ENCODE results near the gene DENND5B. TPM values are rescaled to one million over a fixed set of nuclear protein-coding genes. Genes with fewer than 3 reads are reported as not detected.

The DENND5B gene
- total RNA-seq, 1 experiment from 2014 or later, result 22.2 TPM

DNA sequence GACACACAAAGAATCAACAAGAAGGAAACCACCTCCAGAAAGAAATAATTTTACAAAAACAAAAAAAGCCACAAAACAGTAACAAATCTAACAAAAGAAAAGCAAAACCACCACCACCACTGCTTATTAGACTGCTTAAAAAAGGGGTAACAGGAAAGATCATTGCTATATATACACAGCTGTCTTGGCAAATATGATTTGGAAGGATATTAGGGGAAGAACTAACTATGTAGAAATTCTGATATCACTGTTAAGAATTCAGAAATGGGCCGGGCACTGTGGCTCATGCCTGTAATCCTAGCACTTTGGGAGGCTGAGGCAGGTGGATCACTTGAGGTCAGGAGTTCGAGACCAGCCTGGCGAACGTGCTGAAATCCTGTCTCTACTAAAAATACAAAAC is 92.5 kb downstream of the DENND5B start:
- no peaks in the 10 kb centered on the region for H3K9me3 ChIP-seq (replicated peaks)
- H3K4me3 ChIP-seq, result no peak overlapping the region

DNA sequence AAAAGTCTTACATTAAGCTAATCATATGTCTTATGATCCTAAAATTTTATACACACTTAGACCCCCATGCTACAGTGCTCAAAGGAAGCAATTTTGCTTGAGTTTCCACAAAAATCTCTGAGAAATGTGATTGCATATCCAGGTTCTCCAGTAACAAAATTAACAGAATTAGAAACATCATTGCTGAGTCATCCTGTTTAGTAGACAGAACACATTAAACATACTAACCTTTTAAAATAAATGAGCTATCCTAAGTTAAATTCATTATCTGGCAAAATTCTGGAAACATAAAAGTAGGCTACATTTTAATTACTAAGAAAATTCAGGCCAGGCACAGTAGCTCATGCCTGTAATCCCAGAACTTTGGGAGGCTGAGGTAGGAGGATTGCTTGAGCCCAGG is 94.7 kb downstream of the DENND5B start:
- Histone ChIP-seq H3K27ac (peak overlapping the region; percentile 6; the same call in 1 of the 2 replicates), H3K27me3 (replicated peaks) (no peaks in the 10 kb centered on the region), H3K36me3 (peaks cover 7% of the 10 kb centered on the region; the same call in 1 of the 2 replicates), H3K9me3 (replicated peaks) (no peaks in the 10 kb centered on the region), H3K4me3 (no peak overlapping the region), H3K4me1 (replicated peaks) (peaks cover 42% of the 10 kb centered on the region)
- peak in 1 of 2 experiments; percentile 19 for DNase-seq (ENCODE audit: low read depth in 1 of 2, low spot score in 2 of 2)

More for the DNA sequence above, 92.5 kb downstream of the DENND5B start:
- Histone ChIP-seq H3K27ac (no peak overlapping the region), H3K36me3 (peaks cover 7% of the 10 kb centered on the region; the same call in 1 of the 2 replicates), H3K27me3 (replicated peaks) (no peaks in the 10 kb centered on the region), H3K4me1 (replicated peaks) (peaks cover 20% of the 10 kb centered on the region)
- DNase-seq (ENCODE audit: low read depth in 1 of 2, low spot score in 2 of 2), result peak in 1 of 2 experiments; percentile 24

DNA sequence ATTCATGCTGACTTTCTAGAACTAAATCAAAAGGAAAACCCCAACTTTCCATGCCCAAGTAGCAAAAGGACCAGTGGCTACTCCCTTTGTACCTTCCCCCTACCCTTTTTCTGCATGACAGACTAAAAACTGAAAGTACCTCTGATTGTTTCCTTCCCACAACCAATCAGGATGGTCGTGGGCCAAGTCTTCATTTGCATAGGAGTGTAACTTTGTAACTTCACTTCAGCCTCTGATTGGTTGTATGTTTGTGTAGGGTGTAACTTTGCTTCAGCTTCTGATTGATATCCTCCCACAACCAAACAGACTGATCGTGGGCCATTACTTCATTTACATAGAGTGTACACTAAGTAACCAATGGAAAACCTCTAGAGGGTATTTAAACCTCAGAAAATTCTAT is 96.5 kb downstream of the DENND5B start:
- H3K27ac ChIP-seq, result no peak overlapping the region
- H3K9me3 ChIP-seq (replicated peaks), result no peaks in the 10 kb centered on the region
- no peak for DNase-seq (ENCODE audit: low read depth in 1 of 2, low spot score in 2 of 2)
- H3K4me3 ChIP-seq, result no peak overlapping the region
- peaks cover 11% of the 10 kb centered on the region for H3K36me3 ChIP-seq
- H3K4me1 ChIP-seq (replicated peaks), result peaks cover 44% of the 10 kb centered on the region
- no peaks in the 10 kb centered on the region for H3K27me3 ChIP-seq (replicated peaks)

DNA sequence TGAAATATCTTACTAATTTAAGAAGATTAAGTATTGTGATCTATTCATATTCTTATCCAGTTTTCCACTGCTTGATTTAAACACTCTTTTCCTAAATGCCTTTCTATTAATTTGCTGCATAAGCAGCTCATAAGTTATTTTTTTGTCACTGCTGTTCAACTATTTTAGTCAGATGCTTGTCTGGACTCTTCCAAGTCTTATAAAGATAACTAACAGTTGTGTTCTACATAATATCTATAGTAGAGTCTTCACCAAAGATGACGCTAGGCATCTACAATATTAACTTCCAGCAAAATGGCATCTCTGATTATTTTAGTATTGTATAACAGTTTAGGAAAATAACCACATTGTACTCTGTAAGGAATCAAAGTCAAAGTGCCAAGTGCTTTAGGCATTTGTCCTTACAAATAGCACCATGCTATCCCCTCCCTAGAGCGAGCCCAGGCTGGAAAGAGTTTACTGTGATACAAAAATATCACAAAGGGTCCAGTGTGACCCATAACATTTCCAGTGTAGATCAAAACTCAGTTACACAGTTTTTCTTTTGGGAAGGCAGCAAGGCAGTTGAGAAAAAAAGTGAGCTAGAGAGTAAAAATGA is 98.2 kb downstream of the DENND5B start:
- Histone ChIP-seq H3K27ac (peak overlapping the region; percentile 59), H3K4me1 (replicated peaks) (peaks cover 34% of the 10 kb centered on the region)
- no peak for DNase-seq (ENCODE audit: low read depth in 1 of 2, low spot score in 2 of 2)

DNA sequence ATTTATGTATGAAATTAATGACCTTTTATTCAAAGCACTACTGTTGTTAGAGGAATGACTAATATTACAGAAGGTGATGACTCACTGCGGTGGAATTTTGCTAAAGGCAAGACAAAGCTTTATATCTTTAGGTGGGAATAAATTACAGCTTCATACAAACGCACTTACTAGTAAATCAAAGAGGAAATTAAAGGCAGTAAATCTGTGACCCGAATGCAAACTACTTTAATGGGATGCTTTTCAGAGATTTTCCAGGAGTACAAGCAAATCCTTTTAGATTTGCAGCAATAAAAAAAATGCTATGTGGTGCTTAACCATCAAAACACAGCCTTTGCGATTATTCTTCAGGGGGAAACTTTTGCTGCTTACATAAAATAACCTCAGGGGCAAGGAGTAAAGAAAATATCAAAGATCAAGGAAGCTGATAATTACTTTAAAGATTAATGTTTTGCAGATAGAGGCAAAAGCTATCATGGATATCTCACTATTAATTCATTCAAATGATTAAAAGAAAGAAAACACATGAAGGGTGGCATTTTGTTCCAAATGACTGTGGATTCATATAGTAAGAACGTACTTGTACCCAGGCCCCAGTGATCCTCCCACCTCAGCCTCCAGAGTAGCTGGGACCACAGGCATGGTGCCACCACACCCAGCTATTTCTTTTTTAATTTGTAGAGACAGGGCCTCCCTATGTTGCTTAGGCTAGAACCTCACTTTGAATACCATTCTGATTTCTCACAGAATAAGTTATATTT is 98.9 kb downstream of the DENND5B start:
- no peak overlapping the region for H3K4me3 ChIP-seq
- H3K36me3 ChIP-seq, result peaks cover 11% of the 10 kb centered on the region
- peak; percentile 72 to 75 for DNase-seq (ENCODE audit: low read depth in 1 of 2, low spot score in 2 of 2)
- H3K27ac ChIP-seq, result peak overlapping the region; percentile 59
- peaks cover 31% of the 10 kb centered on the region for H3K4me1 ChIP-seq (replicated peaks)
- no peaks in the 10 kb centered on the region for H3K9me3 ChIP-seq (replicated peaks)
- H3K27me3 ChIP-seq (replicated peaks), result no peaks in the 10 kb centered on the region

More for the DNA sequence above, 98.2 kb downstream of the DENND5B start:
- H3K36me3 ChIP-seq, result peaks cover 11% of the 10 kb centered on the region
- H3K27me3 ChIP-seq (replicated peaks), result no peaks in the 10 kb centered on the region
- no peaks in the 10 kb centered on the region for H3K9me3 ChIP-seq (replicated peaks)
- H3K4me3 ChIP-seq, result no peak overlapping the region

DNA sequence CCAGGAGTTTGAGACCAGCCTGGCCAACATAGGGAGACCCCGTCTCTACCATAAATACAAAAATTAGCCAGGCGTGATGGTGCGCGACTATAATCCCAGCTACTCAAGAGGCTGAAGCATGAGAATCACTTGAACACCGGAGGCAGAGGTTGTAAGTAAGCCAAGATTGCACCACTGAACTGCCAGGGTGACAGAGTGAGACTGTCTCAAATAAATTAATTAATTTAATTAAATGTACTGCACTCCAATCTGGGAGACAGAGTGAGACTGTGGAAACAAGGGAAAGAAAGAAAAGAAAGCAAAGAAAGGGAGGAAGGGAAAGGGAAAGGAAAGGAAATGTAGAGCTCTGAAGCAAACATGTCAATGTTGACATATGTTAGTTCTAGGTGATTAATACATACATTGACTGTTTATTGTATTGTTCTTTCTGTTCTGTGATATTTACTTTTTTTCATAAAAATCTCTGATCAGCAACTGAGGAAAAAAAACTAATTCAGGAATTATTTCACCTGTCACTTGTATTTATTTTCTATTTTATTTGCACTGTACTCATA is 99.6 kb downstream of the DENND5B start:
- no peak for DNase-seq (ENCODE audit: low read depth in 1 of 2, low spot score in 2 of 2)
- Histone ChIP-seq H3K36me3 (peaks cover 11% of the 10 kb centered on the region), H3K9me3 (replicated peaks) (no peaks in the 10 kb centered on the region), H3K4me1 (replicated peaks) (peaks cover 29% of the 10 kb centered on the region), H3K4me3 (no peak overlapping the region), H3K27me3 (replicated peaks) (no peaks in the 10 kb centered on the region), H3K27ac (peak overlapping the region; percentile 59)

DNA sequence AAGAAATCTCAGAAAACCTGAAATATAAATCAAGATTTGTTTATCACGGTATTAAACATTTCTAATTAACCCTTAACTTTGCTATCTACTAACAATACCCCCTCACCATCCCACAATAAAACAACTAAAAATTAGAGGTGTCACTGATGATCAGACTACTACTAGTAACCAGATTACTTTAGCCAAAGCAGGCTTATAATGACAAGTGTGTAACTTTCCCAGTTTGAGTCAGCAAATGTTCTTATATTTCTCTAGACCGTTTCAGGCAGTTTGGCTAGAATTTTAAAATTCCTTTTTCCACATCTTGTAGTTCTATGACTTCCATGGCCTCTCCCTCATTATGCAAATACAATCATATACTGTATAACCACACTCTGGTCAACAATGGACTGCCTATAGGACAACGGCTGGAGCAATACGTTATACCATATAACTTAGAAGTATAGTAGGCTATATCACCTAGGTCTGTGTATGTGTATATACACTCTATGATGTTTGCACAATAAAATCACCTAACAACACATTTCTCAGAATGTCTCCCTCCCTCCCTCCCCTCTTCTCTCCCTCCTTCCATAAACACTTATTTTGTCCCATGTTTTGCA is 102.1 kb downstream of the DENND5B start:
- no peaks in the 10 kb centered on the region for H3K9me3 ChIP-seq (replicated peaks)
- no peak overlapping the region for H3K27ac ChIP-seq
- peaks cover 28% of the 10 kb centered on the region for H3K4me1 ChIP-seq (replicated peaks)
- DNase-seq (ENCODE audit: low read depth in 1 of 2, low spot score in 2 of 2), result no peak
- no peaks in the 10 kb centered on the region for H3K27me3 ChIP-seq (replicated peaks)
- H3K36me3 ChIP-seq, result peaks cover 4% of the 10 kb centered on the region
- no peak overlapping the region for H3K4me3 ChIP-seq

DNA sequence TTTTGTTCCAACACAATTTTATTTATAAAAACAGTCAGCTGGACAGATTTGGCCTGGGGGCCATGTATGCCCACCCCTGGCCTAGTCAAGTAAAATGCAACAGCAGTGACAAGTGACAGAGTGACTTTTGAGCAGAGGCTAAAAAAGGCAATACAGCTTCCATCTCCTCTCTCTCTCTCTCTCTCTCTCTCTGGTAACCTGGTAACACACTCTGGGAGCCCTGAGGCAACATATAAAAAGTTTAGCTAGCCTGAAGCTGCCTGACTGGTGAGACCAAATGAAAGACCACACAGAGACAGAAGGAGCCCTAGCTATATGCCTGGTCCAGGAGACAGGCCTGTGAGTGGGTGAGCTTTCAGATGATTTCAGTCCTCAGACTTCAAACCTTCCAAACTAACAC is 105.4 kb downstream of the DENND5B start:
- DNase-seq (ENCODE audit: low read depth in 1 of 2, low spot score in 2 of 2), result peak in 1 of 2 experiments; percentile 12
- Histone ChIP-seq H3K36me3 (peaks cover 4% of the 10 kb centered on the region), H3K27me3 (replicated peaks) (no peaks in the 10 kb centered on the region), H3K4me3 (no peak overlapping the region), H3K27ac (no peak overlapping the region), H3K9me3 (replicated peaks) (no peaks in the 10 kb centered on the region), H3K4me1 (replicated peaks) (peaks cover 16% of the 10 kb centered on the region)

DNA sequence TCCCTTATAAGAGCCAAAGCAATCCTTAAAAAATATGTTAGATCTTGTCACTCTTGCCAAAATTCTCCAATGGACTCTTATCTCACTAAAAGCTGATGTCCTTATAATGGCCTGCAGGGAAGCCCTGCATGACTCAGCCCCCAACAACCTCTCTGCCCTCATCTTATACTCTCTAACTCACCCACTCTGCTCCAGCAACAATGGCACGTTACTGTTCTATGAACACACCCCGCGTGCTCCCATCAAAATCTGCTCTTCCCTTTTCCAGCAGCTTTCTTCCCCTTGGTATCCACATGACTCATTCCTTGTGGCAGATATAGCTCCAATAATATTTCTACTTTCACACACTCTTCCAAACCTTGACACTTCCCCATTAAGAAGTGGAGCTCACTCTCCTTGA is 108.1 kb downstream of the DENND5B start:
- no peaks in the 10 kb centered on the region for H3K27me3 ChIP-seq (replicated peaks)
- H3K27ac ChIP-seq, result peak overlapping the region; percentile 9; the same call in 1 of the 2 replicates
- H3K36me3 ChIP-seq, result peaks cover 5% of the 10 kb centered on the region
- peaks cover 16% of the 10 kb centered on the region for H3K4me1 ChIP-seq (replicated peaks)
- H3K4me3 ChIP-seq, result no peak overlapping the region
- peak; percentile 77 to 80 for DNase-seq (ENCODE audit: low read depth in 1 of 2, low spot score in 2 of 2)
- no peaks in the 10 kb centered on the region for H3K9me3 ChIP-seq (replicated peaks)

DNA sequence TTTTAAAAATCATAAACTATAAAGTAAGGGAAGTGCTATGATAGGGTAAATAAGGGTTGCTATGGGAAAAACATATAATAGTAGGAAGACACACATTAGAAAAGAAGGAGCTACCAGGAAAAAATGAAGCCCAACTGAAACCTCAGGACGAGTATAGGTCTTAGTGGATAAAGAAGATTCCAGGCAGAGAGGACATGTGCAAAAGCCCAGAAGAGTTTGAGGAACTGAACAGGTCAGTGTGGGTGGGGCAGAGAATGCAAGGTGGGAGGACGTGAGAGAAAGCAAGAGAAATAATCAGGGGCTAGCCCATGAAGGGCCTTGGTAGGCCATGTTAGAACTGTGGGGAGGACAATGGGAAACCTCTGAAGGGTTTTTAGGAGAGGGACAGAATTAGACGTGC is 109.5 kb downstream of the DENND5B start:
- Histone ChIP-seq H3K27ac (no peak overlapping the region), H3K27me3 (replicated peaks) (no peaks in the 10 kb centered on the region), H3K4me1 (replicated peaks) (peaks cover 16% of the 10 kb centered on the region), H3K4me3 (no peak overlapping the region), H3K9me3 (replicated peaks) (no peaks in the 10 kb centered on the region), H3K36me3 (peaks cover 5% of the 10 kb centered on the region)
- no peak for DNase-seq (ENCODE audit: low read depth in 1 of 2, low spot score in 2 of 2)

DNA sequence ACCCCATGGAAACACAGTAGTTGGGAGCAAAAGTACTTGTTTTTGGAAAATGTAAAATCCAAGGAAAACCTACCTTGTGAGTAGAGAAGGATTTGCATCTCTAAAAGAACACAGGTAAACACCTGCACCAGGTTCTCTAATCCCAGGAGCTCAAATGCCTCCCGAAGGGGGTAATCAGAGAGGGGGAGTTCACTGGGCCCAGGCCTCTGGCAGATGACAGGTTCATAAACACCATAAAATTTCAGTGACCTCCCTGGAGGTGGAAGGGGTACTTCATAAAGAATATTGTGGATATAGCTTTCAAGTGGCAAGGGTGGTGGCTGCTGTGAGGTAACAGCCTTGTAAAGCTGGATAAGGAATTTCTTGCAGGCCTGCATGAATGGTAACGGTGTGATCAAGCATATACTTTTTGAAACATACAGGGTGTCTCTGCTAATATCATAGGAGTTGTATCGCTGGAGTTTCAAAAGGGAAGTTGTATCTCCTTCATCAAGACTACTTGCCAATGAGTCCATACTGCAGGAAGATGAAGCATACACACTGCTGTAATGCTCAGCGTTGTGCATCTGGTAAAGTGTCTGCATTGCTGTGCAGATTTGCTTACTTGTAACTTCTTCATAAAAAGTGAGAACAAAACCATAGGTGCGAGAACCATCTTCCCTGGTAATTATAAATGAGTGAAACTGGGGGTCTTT is 111.3 kb downstream of the DENND5B start:
- Histone ChIP-seq H3K36me3 (peaks cover 5% of the 10 kb centered on the region), H3K4me3 (no peak overlapping the region), H3K4me1 (replicated peaks) (peaks cover 13% of the 10 kb centered on the region), H3K27me3 (replicated peaks) (no peaks in the 10 kb centered on the region), H3K9me3 (replicated peaks) (no peaks in the 10 kb centered on the region), H3K27ac (no peak overlapping the region)
- DNase-seq (ENCODE audit: low read depth in 1 of 2, low spot score in 2 of 2), result no peak

DNA sequence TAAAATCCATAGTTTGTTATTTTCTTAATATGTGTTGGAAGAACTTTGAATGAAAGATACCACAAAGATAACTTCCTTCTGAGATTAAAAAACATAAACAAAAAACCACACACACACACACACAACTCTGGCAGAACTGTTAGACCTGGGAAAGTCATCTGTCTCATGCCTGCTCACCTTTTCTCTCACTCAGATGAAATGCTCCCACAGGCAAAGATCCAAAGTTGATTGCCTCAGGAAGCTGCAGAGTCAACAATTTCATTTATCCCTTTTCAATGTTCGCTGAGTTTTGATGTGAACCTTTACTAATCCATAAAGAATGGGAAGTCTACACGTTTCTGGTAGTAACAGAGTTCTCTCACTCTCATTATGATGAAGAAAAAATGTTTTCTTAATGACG is 112.0 kb downstream of the DENND5B start:
- Histone ChIP-seq H3K36me3 (peaks cover 5% of the 10 kb centered on the region), H3K27ac (no peak overlapping the region), H3K4me3 (no peak overlapping the region), H3K4me1 (replicated peaks) (peaks cover 13% of the 10 kb centered on the region), H3K27me3 (replicated peaks) (no peaks in the 10 kb centered on the region), H3K9me3 (replicated peaks) (no peaks in the 10 kb centered on the region)
- DNase-seq (ENCODE audit: low read depth in 1 of 2, low spot score in 2 of 2), result no peak

DNA sequence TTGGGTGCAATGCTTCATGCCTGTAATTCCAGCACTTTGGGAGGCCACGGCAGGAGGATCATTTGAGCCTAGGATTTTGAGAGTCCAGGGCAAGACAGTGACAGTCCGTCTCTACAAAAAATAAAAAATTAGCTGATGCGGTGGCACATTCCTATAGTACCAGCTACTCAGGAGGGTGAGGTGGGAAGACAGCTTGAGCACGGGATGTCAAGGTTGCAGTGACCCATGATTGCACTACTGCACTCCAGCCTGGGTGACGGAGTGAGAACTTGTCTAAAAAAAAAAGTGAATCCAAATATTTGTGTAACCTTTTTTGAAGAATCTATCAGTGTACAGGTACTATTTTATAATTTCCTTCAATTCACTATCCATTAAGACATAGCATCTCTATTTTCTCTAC is 112.5 kb downstream of the DENND5B start:
- H3K27ac ChIP-seq, result no peak overlapping the region
- no peaks in the 10 kb centered on the region for H3K27me3 ChIP-seq (replicated peaks)
- H3K36me3 ChIP-seq, result peaks cover 5% of the 10 kb centered on the region
- H3K4me1 ChIP-seq (replicated peaks), result peaks cover 11% of the 10 kb centered on the region
- no peak overlapping the region for H3K4me3 ChIP-seq
- H3K9me3 ChIP-seq (replicated peaks), result no peaks in the 10 kb centered on the region
- DNase-seq (ENCODE audit: low read depth in 1 of 2, low spot score in 2 of 2), result no peak
